Osteoblast (primary cell): ENCODE measurements around the gene RPL19. TPM values are rescaled to one million over a fixed set of nuclear protein-coding genes. Genes with fewer than 3 reads are reported as not detected.

Experiments
- DNase-seq: peaks from one replicate; pipeline ENCODE4 v3.0.0; 2011; ENCODE audit warnings: low spot score, mixed read lengths; ENCODE audit not compliant: insufficient read length; ENCODE audit errors: missing footprints
- H2AFZ ChIP-seq: 2 replicates; pipeline ENCODE4 v1.6.0; 2011; ENCODE audit warnings: mild to moderate bottlenecking, low read length
- H3K27ac ChIP-seq: 2 replicates; pipeline ENCODE4 v1.5.1; 2011; ENCODE audit warnings: mild to moderate bottlenecking, low read depth, low read length, moderate library complexity
- H3K27me3 ChIP-seq: 2 replicates; pipeline ENCODE4 v1.6.0; 2012; ENCODE audit warnings: mild to moderate bottlenecking, control low read depth, inconsistent platforms, low read length, moderate library complexity; ENCODE audit not compliant: insufficient read depth
- H3K36me3 ChIP-seq: 2 replicates; pipeline ENCODE4 v1.5.1; 2011; ENCODE audit warnings: mild to moderate bottlenecking, low read length, control low read depth, moderate library complexity; ENCODE audit not compliant: insufficient read depth
- H3K4me1 ChIP-seq: 2 replicates; pipeline ENCODE4 v1.5.1; 2011; ENCODE audit warnings: mild to moderate bottlenecking, low read length, control low read depth, moderate library complexity; ENCODE audit not compliant: insufficient read depth
- H3K4me2 ChIP-seq: 2 replicates; pipeline ENCODE4 v1.6.0; 2011; ENCODE audit warnings: mild to moderate bottlenecking, low read length; ENCODE audit not compliant: insufficient read depth
- H3K4me3 ChIP-seq: fragments of 200-600 bp; sonication (generic); 3 replicates; pipeline ENCODE4 v1.5.1; 2012; ENCODE audit warnings: mild to moderate bottlenecking, low read length, inconsistent platforms; ENCODE audit not compliant: insufficient read depth
- H3K79me2 ChIP-seq: 2 replicates; pipeline ENCODE4 v1.6.0; 2012; ENCODE audit warnings: mild to moderate bottlenecking, low read length, control low read depth, inconsistent platforms; ENCODE audit not compliant: insufficient read depth
- H3K9me3 ChIP-seq: 2 replicates; pipeline ENCODE4 v1.5.1; 2011; ENCODE audit warnings: low read depth, low read length, control low read depth
- H4K20me1 ChIP-seq: 2 replicates; pipeline ENCODE4 v1.6.0; 2012; ENCODE audit warnings: mild to moderate bottlenecking, low read length, control low read depth; ENCODE audit not compliant: insufficient read depth
- total RNA-seq: library from RNA; depleted of rRNA; stranded (reverse); fragments of >200 nt; gene quantifications from 2 replicates; pipeline ENCODE4 v1.2.3, GENCODE V29; 2012
- TF ChIP-seq, protein P1 (sequence below): IDR thresholded peaks from 2 replicates; pipeline ENCODE4 v1.5.1; 2011; ENCODE audit warnings: mild to moderate bottlenecking, low read depth, low read length, moderate library complexity; ENCODE audit errors: extremely low read depth

The RPL19 gene
- total RNA-seq, 1 donor, result 1,279 TPM

DNA sequence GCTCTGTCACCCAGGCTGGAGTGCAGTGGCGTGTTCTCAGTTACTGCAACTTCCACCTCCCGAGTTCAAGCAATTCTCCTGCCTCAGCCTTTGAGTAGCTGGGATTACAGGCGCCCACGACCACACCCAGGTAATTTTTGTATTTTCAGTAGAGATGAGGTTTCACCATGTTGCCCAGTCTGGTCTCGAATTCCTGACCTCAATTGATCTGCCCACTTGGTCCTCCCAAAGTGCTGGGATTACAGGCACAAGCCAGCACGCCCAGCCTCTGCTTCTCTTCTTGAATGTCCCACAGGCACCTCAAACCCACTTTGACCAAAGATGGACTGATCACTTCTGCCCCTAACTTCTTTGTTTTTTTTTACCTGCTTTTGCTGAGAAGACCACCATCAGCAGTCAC lies 29.5 kb upstream of the RPL19 start:
- Histone ChIP-seq H3K79me2 (no peaks in the 10 kb centered on the region), H2AFZ (no peak overlapping the region), H4K20me1 (peaks cover 6% of the 10 kb centered on the region), H3K4me3 (no peak overlapping the region), H3K4me1 (no peaks in the 10 kb centered on the region), H3K27ac (no peak overlapping the region), H3K27me3 (peaks cover 17% of the 10 kb centered on the region), H3K36me3 (peaks cover 4% of the 10 kb centered on the region), H3K4me2 (no peak overlapping the region), H3K9me3 (no peaks in the 10 kb centered on the region)
- no peak for DNase-seq
- TF ChIP-seq, protein P1, sequence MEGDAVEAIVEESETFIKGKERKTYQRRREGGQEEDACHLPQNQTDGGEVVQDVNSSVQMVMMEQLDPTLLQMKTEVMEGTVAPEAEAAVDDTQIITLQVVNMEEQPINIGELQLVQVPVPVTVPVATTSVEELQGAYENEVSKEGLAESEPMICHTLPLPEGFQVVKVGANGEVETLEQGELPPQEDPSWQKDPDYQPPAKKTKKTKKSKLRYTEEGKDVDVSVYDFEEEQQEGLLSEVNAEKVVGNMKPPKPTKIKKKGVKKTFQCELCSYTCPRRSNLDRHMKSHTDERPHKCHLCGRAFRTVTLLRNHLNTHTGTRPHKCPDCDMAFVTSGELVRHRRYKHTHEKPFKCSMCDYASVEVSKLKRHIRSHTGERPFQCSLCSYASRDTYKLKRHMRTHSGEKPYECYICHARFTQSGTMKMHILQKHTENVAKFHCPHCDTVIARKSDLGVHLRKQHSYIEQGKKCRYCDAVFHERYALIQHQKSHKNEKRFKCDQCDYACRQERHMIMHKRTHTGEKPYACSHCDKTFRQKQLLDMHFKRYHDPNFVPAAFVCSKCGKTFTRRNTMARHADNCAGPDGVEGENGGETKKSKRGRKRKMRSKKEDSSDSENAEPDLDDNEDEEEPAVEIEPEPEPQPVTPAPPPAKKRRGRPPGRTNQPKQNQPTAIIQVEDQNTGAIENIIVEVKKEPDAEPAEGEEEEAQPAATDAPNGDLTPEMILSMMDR, result no peak

DNA sequence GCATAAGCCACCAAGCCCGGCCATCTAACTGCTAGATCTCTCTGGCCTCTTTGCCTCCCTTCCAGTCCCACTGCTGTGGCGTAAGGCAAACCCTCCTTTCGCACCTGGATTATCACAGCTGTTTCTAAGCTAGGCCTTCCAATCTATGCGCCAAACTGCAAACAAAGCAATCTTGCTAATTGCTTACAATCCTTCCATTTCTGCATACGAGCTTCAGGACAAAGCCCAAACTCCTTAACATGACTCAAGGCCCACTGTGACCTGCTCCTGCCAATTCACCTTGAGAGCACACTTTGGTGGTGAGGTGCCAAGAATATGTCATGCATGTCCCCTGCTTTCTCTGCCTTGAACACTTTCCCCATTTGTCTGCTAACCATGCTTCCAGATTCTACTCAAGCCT lies 28.1 kb upstream of the RPL19 start:
- Histone ChIP-seq H3K9me3 (no peaks in the 10 kb centered on the region), H3K27me3 (peaks cover 3% of the 10 kb centered on the region), H3K4me2 (no peak overlapping the region), H3K27ac (no peak overlapping the region), H3K4me1 (no peaks in the 10 kb centered on the region), H4K20me1 (peaks cover 12% of the 10 kb centered on the region), H3K4me3 (no peak overlapping the region), H2AFZ (no peak overlapping the region), H3K36me3 (peaks cover 18% of the 10 kb centered on the region), H3K79me2 (no peaks in the 10 kb centered on the region)
- TF ChIP-seq, protein P1, result no peak
- DNase-seq, result no peak

DNA sequence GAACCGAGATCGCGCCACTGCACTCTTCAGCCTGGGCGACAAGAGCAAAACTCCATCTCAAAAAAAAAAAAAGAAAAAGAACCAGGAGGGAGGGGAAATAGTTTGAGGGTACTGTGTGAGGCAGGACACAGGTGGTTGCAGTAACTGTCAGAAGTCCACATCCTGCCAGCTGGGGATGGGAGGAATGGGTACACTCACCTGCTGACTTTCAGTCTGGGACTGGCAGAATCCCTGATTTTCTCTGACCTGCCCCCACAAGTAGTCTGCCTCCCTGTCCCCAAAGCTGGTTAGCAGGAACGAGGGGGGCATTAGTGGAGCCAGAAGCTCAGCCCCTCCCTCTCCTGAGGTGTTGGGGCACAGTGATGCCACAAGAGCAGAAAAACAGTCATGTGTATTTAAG lies 27.0 kb upstream of the RPL19 start:
- Histone ChIP-seq H3K36me3 (peaks cover 29% of the 10 kb centered on the region), H3K79me2 (no peaks in the 10 kb centered on the region), H3K4me2 (no peak overlapping the region), H3K27ac (no peak overlapping the region), H2AFZ (no peak overlapping the region), H3K4me3 (no peak overlapping the region), H3K27me3 (no peaks in the 10 kb centered on the region), H3K4me1 (no peaks in the 10 kb centered on the region), H3K9me3 (no peaks in the 10 kb centered on the region), H4K20me1 (peaks cover 18% of the 10 kb centered on the region)
- DNase-seq, result peak; percentile 37
- TF ChIP-seq, protein P1, result no peak

DNA sequence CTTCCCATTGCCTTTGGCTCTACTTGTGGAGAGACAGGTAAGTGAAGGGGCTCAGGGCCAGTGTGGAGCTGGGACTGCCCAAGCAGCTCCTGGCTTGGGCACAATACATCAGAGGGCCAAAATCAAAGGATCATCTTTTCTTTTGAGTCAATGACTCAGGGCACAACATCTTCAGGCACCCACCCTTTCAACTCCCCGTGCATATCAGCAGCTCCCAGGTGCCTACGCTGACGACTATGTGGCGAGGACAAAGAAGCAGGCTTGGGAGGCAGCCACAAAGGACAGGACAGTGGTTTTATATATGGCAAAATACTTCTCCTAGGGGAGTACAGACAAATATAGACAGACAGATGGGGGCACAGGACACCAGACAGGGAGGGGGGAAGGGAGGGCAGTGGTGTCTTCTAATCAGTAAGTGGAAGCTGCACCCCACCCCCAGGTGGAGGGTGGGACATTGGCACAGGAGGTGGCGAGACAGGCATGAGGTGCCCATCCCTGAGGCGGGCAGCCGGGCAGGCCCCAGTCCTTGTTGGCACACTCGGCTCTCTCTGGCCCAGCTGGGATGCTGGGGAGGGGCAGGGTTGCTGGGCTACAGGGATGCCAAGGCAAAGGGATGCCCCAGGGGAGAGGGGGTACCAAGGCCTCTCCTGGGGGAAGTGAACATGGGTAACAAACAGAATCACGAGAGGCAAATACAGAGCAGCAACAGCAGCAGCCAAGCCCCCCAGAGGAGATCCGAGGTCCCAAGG lies 26.4 kb upstream of the RPL19 start:
- no peaks in the 10 kb centered on the region for H3K79me2 ChIP-seq
- peaks cover 29% of the 10 kb centered on the region for H3K36me3 ChIP-seq
- H2AFZ ChIP-seq, result no peak overlapping the region
- peaks cover 4% of the 10 kb centered on the region for H3K4me1 ChIP-seq
- peaks cover 18% of the 10 kb centered on the region for H4K20me1 ChIP-seq
- DNase-seq, result peak; percentile 73
- no peak overlapping the region for H3K4me2 ChIP-seq
- no peaks in the 10 kb centered on the region for H3K27me3 ChIP-seq
- no peak overlapping the region for H3K27ac ChIP-seq
- H3K4me3 ChIP-seq, result no peak overlapping the region
- TF ChIP-seq, protein P1, result no peak
- no peaks in the 10 kb centered on the region for H3K9me3 ChIP-seq
